ENCODE data around the gene MEPCE.

The MEPCE gene

DNA sequence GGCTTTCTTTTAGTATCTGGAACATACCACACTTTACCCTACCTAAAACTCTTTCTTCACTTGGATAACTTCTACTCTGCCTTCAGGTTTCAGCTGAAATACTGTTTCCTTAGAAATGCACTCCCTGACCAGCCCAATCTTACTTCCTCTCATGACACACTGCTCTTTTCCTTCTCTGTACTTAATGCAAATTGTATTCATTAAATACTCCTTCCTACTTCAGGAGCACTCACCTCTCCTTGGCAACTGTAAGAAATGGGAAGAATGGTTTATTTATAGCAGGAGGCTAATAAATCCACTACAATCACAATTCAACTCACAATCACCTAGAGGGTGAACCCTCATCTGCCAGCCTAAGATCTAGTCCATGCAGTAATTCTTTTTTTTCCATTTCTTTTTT is 16.3 kb upstream of the MEPCE start:
- in situ Hi-C loops (cut with HindIII; ENCODE audit: low pct_ligation_motif_present, low sequenced_read_pairs) = no loop called here
- Histone ChIP-seq H3K36me3 (replicated peaks) (no peaks in the 10 kb centered on the region), H3K4me3 (ENCODE audit: low read depth, low read length) (no peak overlapping the region), H3K27me3 (replicated peaks) (peaks cover 14% of the 10 kb centered on the region), H3K27ac (no peak overlapping the region)
- no peak for DNase-seq
- TF ChIP-seq, protein P1, sequence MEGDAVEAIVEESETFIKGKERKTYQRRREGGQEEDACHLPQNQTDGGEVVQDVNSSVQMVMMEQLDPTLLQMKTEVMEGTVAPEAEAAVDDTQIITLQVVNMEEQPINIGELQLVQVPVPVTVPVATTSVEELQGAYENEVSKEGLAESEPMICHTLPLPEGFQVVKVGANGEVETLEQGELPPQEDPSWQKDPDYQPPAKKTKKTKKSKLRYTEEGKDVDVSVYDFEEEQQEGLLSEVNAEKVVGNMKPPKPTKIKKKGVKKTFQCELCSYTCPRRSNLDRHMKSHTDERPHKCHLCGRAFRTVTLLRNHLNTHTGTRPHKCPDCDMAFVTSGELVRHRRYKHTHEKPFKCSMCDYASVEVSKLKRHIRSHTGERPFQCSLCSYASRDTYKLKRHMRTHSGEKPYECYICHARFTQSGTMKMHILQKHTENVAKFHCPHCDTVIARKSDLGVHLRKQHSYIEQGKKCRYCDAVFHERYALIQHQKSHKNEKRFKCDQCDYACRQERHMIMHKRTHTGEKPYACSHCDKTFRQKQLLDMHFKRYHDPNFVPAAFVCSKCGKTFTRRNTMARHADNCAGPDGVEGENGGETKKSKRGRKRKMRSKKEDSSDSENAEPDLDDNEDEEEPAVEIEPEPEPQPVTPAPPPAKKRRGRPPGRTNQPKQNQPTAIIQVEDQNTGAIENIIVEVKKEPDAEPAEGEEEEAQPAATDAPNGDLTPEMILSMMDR (IDR thresholded peaks at IDR 0.05; ENCODE audit: low read depth, low read length, missing control alignments) = no peak

DNA sequence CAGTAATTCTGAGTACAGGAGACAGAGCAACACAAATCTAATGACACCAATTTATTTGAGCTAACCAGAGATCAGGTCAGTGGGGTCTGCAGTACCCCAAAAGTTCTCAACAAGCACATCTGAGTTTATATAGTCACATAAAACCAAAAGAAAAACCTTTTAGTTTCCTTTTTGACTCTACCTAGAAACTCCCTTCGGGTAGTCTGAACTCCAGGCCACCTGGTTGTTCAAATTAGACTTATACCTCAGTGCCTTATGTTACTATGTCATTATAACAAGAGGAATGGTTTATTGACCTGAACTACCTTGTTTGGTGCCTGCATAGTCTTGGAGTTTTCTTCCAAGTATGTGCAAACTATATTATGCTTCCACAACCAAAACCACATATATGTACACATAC is 15.7 kb upstream of the MEPCE start:
- Histone ChIP-seq H3K27ac (no peak overlapping the region), H3K36me3 (replicated peaks) (no peaks in the 10 kb centered on the region), H3K27me3 (replicated peaks) (peaks cover 12% of the 10 kb centered on the region), H3K4me3 (ENCODE audit: low read depth, low read length) (no peak overlapping the region)
- TF ChIP-seq, protein P1 (IDR thresholded peaks at IDR 0.05; ENCODE audit: low read depth, low read length, missing control alignments) = no peak
- in situ Hi-C loops (cut with HindIII; ENCODE audit: low pct_ligation_motif_present, low sequenced_read_pairs) = no loop called here
- DNase-seq = no peak

DNA sequence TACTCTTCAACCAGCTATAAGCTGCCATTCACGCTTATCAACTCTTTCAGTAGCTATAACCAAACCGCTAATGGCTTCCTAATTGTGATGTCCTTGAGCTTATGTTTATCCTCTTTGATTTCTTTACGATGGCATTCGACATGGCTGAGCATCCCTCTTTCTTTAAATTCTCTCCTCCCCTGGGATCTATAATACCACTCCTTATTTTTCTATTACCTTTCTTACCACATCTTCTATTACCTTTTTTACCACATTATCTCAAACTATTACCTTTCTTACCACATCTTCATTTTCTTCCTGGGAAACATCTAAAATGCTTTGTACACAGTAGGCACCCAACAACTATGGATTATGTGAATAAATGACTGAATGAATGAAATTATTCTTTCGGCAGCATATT is 14.2 kb upstream of the MEPCE start:
- Histone ChIP-seq H3K4me3 (ENCODE audit: low read depth, low read length) (no peak overlapping the region), H3K27me3 (replicated peaks) (peaks cover 5% of the 10 kb centered on the region), H3K36me3 (replicated peaks) (no peaks in the 10 kb centered on the region), H3K27ac (no peak overlapping the region)
- no peak for DNase-seq
- TF ChIP-seq, protein P1 (IDR thresholded peaks at IDR 0.05; ENCODE audit: low read depth, low read length, missing control alignments) = no peak
- in situ Hi-C loops (cut with HindIII; ENCODE audit: low pct_ligation_motif_present, low sequenced_read_pairs) = no loop called here

- no peak for DNase-seq
- TF ChIP-seq, protein P1 (IDR thresholded peaks at IDR 0.05; ENCODE audit: low read depth, low read length, missing control alignments) = peak; percentile 3
Observed at GRCh38 chr7:100418930-100419659, 10.5 kb upstream of the MEPCE start.

GRCh38 chr7:100419660-100420226 is 9.9 kb upstream of the MEPCE start:
- Histone ChIP-seq H3K27me3 (replicated peaks) (no peaks in the 10 kb centered on the region), H3K27ac (no peak overlapping the region), H3K4me3 (ENCODE audit: low read depth, low read length) (no peak overlapping the region), H3K36me3 (replicated peaks) (no peaks in the 10 kb centered on the region)
- DNase-seq = no peak
- in situ Hi-C loops (cut with HindIII; ENCODE audit: low pct_ligation_motif_present, low sequenced_read_pairs) = no loop called here
- TF ChIP-seq, protein P1 (IDR thresholded peaks at IDR 0.05; ENCODE audit: low read depth, low read length, missing control alignments) = no peak

More at GRCh38 chr7:100418930-100419659, 10.5 kb upstream of the MEPCE start:
- H3K4me3 ChIP-seq (ENCODE audit: low read depth, low read length) = no peak overlapping the region
- no peaks in the 10 kb centered on the region for H3K27me3 ChIP-seq (replicated peaks)
- H3K27ac ChIP-seq = no peak overlapping the region
- H3K36me3 ChIP-seq (replicated peaks) = no peaks in the 10 kb centered on the region
- in situ Hi-C loops (cut with HindIII; ENCODE audit: low pct_ligation_motif_present, low sequenced_read_pairs) = no loop called here

Measured in brain microvascular endothelial cell (primary cell).